Nephron (organoid): ENCODE results near the gene MEX3D.

Experiments used
- H3K27ac Mint-ChIP-seq, 3 experiments: 2 replicates each; pipeline ENCODE4 v1.8.0; 2020; ENCODE audit warnings: mixed read lengths in 3 of 3, mild to moderate bottlenecking in 2 of 3, moderate library complexity in 1 of 3
- H3K27me3 Mint-ChIP-seq: 2 replicates; pipeline ENCODE4 v1.8.0; 2021; ENCODE audit warnings: low read depth, mild to moderate bottlenecking, moderate library complexity, mixed read lengths
- H3K36me3 Mint-ChIP-seq: 2 replicates; pipeline ENCODE4 v1.8.0; 2020; ENCODE audit warnings: low read depth, mixed read lengths
- H3K4me1 Mint-ChIP-seq: 2 replicates; pipeline ENCODE4 v1.8.0; 2020; ENCODE audit warnings: mixed read lengths
- H3K4me3 Mint-ChIP-seq, 3 experiments: 2 replicates each; pipeline ENCODE4 v1.8.0; 2020; ENCODE audit warnings: mild to moderate bottlenecking in 3 of 3, mixed read lengths in 3 of 3, moderate library complexity in 2 of 3
- H3K9me3 Mint-ChIP-seq: 2 replicates; pipeline ENCODE4 v1.8.0; 2020; ENCODE audit warnings: mixed read lengths
- CTCF ChIP-seq, 3 experiments: fragments of 200-600 bp; sonication (generic); IDR thresholded peaks; one replicate each; pipeline ENCODE4 v1.5.0; 2021; ENCODE audit warnings: antibody characterized with exemption in 3 of 3; ENCODE audit not compliant: unreplicated experiment in 3 of 3

MEX3D gene

DNA sequence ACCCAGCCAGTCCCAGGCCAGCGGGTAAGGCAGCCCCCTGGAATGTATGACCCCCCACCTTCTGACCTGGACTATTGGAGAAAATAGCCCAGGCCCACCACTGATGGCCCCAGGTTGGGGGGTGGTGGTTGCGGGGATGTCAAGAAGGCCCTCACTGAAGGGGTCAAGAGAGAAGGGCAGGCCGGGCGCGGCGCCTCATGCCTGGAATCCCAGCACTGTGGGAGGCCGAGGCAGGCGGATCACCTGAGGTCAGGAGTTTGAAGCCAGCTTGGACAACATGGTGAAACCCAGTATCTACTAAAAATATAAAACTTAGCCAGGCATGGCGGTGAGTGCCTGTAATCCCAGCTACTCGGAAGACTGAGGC is 53.8 kb downstream of the MEX3D start:
- H3K36me3 Mint-ChIP-seq: no peaks in the 10 kb centered on the region
- no peak for TF ChIP-seq CTCF (IDR thresholded peaks at IDR 0.05; ENCODE audit: unreplicated experiment in 3 of 3)
- H3K4me1 Mint-ChIP-seq: peaks cover 19% of the 10 kb centered on the region
- peaks cover 42% of the 10 kb centered on the region for H3K27me3 Mint-ChIP-seq
- H3K9me3 Mint-ChIP-seq: peaks cover 3% of the 10 kb centered on the region
- H3K4me3 Mint-ChIP-seq: peak overlapping the region in 1 of 3 experiments; percentile 17
- H3K27ac Mint-ChIP-seq: no peak overlapping the region

DNA sequence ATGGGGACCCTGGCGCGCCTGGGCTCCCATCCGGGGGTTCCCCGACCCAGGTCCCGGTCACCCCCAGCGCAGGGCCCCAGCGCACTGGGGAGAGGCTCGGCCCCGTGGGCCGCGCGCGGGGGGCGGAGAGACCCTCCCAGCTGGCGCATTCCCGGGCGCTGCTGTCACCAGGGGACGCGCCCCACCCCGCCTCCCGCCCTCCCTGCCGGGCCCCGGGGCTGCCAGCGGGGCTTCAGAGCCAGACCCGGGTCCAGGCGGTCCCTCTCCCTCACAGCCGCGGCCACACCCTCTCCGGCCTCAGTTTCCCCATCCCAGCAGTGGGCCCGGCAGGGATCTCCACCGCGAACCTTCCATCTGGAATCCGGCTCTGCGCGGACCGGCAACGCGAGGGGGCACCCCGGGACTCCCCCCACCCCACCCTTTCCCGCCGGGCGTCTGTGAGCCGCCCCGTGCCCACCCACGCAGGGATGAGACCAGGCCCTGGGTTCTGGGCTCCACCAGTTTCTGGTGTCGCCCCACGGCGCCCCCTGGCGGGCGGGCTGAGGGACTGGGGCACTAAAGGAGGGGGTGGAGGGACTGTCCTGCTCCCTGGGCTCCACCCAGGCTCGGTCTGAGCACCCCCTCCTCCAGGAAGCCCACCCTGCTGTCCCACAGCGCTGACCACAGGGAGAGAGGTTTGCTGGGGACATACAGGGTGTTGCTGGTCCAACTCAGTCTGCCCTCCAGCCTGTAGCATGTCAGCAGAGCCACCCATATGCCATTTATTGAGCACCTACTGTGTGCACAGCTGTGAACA is 54.4 kb downstream of the MEX3D start:
- peaks cover 3% of the 10 kb centered on the region for H3K9me3 Mint-ChIP-seq
- H3K4me3 Mint-ChIP-seq: peak overlapping the region in 1 of 3 experiments; percentile 17
- peak; percentile 20 to 38 (median 34) for TF ChIP-seq CTCF (IDR thresholded peaks at IDR 0.05; ENCODE audit: unreplicated experiment in 3 of 3)
- peaks cover 20% of the 10 kb centered on the region for H3K4me1 Mint-ChIP-seq
- no peaks in the 10 kb centered on the region for H3K36me3 Mint-ChIP-seq
- no peak overlapping the region for H3K27ac Mint-ChIP-seq
- H3K27me3 Mint-ChIP-seq: peaks cover 42% of the 10 kb centered on the region

DNA sequence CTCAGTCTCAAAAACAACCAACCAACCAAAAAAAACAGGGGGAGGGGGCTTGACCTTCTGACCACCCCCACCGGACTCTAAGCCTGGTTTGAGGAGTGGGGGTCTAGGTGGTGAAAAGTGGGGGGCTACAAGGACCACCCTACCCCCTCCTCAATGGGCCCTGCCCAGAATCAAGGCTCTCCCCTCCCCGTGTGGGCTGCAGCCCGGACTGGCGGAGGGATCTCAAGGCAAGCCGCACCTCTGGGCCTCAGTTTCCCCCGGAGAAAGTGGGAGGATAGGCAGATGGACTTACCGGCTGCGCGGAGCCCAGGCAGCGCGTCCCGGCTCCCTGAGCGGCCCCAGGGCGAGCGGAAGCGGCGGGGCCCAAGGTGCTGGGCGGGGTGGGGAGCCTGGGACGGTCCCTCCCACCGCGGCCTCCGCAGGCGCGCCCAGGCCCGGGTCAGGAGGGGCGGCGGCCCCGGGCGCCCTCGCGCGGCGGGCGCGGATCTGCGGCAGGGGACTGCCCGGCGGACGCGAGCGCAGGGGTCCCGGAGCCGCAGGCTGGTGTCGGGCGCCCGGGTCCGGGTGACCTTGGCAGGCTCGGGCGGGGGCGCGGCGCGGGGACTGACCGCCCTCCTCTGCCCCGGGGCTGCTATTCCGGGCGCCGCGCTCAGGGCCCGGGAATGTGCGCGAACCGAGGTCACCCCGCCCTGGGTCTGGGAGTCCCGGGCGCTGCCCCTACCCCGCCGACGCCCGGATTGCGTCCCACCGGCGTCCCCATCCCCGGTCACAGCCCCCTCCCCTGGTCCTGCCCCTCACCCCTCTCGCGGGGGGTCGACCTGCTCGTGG is 55.2 kb downstream of the MEX3D start, which contains the start of gene ADAMTSL5:
Gene ADAMTSL5, minus strand, starts transcription at position 349 of the 828 bp plus-strand sequence. CDS start 2,076 bp downstream, outside the sequence.
- peak within 1 kb of the TSS in 2 of 3 experiments; percentile 66 to 72 for H3K4me3 Mint-ChIP-seq
- TF ChIP-seq CTCF (IDR thresholded peaks at IDR 0.05; ENCODE audit: unreplicated experiment in 3 of 3): no peak
- H3K36me3 Mint-ChIP-seq: no peaks in the 10 kb centered on the region
- H3K9me3 Mint-ChIP-seq: peaks cover 3% of the 10 kb centered on the region
- H3K4me1 Mint-ChIP-seq: peaks cover 21% of the 10 kb centered on the region
- no peak within 1 kb of the TSS for H3K27ac Mint-ChIP-seq
- peaks cover 39% of the 10 kb centered on the region for H3K27me3 Mint-ChIP-seq

DNA sequence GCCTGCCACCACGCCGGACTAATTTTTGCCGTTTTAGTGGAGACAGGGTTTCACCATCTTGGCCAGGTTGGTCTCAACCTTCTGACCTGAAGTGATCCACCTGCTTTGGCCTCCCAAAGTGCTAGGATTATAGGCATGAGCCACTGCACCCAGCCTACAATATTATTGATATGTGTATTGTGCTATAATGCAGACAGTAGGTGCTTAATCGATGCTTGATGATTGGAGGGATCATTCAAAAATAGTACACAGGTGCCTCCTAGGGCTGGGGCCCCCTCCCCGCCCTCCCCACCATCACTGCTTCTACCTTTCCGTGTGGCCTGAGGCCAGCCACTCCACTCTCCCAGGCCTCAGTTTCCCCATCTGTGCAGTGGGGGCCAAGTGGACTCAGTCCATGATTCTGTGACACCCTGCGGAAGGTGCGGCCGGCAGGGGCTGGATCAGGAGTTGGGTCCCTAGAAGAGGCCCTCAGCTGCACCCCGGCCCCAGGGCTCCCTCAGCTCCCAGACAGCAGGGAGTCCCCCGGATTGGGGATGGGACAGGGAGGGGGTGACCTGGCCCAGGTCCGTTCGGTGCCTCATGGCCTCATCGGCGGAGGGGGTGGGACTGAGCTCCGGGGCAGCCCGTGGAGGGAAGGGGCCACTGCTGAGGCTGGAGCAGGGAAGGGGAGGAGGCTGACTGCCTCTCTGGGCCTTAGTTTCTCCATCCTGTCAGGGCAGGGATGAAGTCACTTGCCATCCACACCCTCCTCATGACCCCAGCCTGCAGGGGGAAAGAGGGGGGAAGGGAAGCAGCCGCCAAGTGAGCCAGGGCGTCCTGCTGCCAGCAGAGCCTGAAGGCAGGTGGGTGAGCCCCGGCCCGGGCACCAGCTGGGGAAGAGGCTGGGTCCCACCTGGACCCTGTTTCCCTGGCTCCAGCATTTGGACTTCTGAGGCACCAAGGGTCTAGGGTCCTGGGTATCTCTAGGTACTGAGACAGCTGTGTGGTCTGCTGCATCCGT is 56.5 kb downstream of the MEX3D start:
- no peak for TF ChIP-seq CTCF (IDR thresholded peaks at IDR 0.05; ENCODE audit: unreplicated experiment in 3 of 3)
- Mint-ChIP-seq H3K4me3 (peak overlapping the region in 2 of 3 experiments; percentile 66 to 72), H3K27me3 (peaks cover 39% of the 10 kb centered on the region), H3K4me1 (peaks cover 26% of the 10 kb centered on the region), H3K9me3 (peaks cover 3% of the 10 kb centered on the region), H3K27ac (no peak overlapping the region), H3K36me3 (no peaks in the 10 kb centered on the region)

GRCh38 chr19:1510807-1511206 is 57.3 kb downstream of the MEX3D start:
- no peaks in the 10 kb centered on the region for H3K36me3 Mint-ChIP-seq
- no peak for TF ChIP-seq CTCF (IDR thresholded peaks at IDR 0.05; ENCODE audit: unreplicated experiment in 3 of 3)
- no peaks in the 10 kb centered on the region for H3K9me3 Mint-ChIP-seq
- H3K27ac Mint-ChIP-seq: no peak overlapping the region
- peaks cover 33% of the 10 kb centered on the region for H3K27me3 Mint-ChIP-seq
- H3K4me3 Mint-ChIP-seq: peak overlapping the region in 2 of 3 experiments; percentile 59 to 67
- peaks cover 26% of the 10 kb centered on the region for H3K4me1 Mint-ChIP-seq
